HS-27A (cell line): ENCODE results near the gene PCCB.
"Not testable (repeated sequence)": the region's sequence is repeated elsewhere in the genome, so short reads cannot be mapped to it uniquely, and the experiment has no call there.

Source experiments
- DNase-seq: peaks from one replicate; pipeline ENCODE4 v3.0.0-alpha.2; 2012; ENCODE audit warnings: low read depth, missing footprints

PCCB gene

DNA sequence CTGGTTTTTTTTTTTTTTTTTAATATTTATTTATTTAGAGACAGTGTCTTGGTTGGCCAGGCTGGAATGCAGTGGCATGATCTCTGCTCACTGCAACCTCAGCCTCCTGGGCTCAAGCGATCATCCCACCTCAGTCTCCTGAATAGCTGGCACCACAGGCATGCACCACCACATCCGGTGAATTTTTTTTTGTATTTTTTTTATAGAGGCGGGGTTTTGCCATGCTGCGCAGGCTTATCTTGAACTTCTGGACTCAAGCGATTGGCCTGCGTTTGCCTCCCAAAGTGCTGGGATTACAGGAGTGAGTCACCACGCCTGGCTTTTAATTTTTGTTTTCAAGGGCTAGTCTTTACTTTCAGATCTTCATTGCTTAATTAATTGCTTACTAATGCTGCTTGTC is 13.1 kb downstream of the PCCB start:
- DNase-seq, result no peak

DNA sequence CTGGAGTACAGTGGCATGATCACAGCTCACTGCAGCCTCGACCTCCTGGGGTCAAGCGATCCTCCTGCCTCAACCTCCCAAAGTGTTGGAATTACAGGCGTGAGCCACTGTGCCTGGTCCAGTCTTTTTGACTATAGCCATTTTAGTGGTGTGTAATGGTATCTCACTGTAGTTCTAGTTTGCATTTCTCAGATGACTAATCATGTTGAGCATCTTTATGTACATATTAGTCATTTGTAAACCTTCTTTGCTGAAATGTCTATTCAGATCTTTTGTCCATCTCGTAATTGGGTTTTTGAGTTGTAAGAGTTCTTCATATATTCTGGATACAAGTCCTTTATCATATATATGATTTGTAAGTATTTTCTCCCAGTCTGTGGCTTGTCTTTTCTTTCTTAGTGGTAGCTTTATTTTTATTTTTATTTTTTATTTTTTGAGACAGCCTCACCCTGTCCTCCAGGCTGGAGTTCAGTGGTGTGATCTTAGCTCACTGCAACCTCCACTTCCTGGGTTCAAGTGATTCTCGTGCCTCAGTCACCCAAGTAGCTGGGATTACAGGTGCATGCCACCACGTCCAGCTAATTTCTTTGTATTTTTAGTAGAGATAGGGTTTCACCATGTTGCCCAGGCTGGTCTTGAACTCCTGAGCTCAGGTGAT is 16.5 kb downstream of the PCCB start:
- DNase-seq, result not testable (repeated sequence)

DNA sequence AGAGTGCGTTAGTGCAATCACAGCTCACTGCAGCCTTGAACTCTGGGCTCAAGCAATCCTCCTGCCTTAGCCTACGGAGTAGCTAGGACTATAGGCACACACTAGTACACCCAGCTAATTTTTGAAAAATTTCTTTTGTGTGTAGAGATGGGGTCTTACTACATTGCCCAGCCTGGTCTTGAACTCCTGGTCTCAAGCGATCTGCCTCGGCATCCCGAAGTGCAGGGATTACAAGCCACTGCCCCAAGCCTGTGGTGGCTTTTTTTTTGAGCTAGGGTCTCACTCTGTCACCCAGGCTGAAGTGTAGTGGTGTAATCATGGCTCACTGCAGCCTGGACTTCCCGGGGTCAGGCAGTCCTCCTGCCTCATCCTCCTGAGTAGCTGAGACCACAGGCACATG is 17.1 kb downstream of the PCCB start:
- no peak for DNase-seq

DNA sequence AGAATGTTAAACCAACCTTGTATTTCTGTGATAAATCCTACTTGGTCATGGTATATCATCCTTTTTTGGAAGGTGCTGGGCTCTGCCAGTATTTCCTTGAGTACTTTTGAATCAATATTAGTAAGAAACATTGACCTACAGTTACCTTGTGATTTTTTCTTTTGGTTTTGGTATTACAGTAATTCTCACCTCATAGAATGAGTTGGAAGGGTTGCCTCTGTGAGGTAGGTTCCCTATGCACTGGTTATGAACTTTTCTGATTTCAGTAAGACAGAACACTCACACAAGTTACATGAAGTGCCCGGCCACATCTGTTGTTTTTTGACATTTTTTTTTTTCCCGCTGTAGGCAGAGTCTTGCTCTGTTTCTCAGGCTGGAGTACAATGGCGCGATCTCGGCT is 20.0 kb downstream of the PCCB start:
- no peak for DNase-seq

DNA sequence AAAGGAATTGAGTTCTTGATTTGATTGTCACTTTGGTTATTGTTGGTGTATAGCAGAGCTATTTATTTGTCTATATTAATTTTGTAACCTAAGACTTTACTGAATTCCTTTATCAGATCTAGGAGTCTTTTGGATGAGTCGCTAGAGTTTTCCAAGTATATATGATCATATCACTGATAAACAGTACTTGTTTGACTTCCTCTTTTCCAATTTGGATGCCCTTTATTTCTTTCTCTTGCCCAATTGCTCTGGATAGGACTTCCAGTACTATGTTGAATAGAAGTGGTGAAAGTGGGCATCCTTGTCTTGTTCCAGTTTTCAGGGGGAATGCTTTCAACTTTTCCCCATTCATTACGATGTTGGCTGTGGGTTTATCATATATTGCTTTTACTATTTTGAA is 21.5 kb downstream of the PCCB start:
- not testable (repeated sequence) for DNase-seq

DNA sequence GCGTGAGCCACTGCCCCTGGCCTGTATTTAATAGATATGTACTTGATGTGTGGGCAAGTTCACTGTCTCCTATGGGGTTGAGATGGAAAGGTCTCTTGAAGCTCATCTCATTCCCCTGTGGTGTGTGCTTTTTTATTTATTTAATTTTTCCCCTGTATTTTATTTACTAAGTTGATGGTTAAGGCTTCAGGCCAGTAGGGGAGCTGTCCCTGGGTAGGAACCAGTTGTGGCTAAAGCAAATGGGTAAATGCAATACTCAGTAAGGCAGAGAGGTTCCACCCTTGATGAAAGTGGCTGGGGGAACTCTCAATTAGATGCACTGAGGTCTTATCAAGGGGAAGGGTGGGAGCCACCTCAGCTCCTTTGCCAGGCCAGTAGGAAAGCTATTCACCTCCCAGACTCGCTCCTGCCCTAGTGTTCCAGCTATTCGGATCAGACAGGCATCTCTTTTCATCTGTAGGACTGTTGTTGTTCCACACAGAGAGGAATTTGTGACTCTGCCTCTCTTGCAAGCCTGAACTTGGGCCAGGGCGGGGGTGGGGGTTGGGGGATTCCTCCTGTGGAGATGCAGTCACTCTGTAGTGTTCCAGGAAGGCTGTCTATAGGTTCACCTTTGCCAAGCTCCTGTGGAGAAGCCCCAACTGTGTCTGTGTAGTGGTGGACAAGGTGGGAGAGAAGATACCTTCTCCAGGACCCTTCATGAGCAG is 26.1 kb downstream of the PCCB start:
- DNase-seq, result no peak

DNA sequence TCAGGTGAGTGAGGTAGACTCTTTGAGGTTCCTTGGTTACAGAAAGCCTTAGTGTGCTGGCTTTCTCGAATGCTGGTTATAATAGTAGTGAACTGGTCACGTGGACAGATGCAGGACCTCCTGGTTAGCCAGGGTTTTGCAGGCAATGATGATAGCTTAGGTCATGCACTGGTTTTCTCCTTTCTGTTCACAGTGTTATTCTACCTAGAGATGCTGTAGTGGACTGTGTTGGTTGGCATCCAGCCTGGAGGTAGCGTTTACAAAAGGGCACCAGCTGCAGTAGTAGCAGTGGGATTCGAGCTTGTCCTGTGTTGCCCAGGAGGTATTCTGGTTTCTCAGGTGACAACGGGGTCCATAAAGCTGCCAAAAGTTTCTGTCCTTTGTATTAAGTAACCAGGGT is 27.0 kb downstream of the PCCB start:
- DNase-seq, result no peak

DNA sequence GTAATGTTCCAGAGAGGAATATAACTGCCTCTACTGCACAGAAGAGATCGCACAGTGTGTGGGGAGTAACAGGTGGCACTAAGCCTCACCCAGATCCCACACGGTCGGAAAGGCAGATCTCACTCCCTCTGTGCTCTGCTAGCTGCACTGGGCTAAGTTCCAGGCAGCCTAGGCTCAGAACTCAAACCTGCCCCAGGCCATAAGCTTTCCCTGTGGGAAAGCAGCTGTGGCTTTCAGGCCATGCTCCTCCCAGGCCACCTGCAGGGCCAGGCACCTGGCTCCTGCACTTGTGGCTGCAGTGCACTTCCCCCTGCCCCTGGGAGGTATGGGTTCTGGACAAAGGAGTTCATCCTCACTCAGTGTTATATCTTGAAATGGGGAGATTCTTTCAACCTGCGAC is 27.5 kb downstream of the PCCB start:
- no peak for DNase-seq

DNA sequence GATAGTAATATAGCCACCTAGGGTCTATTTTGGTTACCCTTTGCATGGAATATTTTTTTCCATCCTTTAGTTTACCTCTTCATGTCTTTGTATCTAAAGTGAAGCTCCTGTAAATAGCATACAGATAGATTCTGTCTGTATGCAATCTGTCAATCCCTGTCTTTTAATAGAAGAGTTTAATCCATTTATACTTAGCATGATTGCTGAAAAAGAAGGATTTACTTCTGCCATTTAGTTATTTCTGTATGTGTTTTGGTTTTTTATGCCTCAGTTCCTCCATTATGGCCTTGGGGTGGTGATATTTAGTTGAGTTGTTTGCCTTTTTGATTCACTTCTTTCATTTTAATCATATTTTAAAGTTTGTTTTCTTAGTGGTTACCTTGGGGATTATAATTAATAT is 29.0 kb downstream of the PCCB start:
- DNase-seq, result no peak

DNA sequence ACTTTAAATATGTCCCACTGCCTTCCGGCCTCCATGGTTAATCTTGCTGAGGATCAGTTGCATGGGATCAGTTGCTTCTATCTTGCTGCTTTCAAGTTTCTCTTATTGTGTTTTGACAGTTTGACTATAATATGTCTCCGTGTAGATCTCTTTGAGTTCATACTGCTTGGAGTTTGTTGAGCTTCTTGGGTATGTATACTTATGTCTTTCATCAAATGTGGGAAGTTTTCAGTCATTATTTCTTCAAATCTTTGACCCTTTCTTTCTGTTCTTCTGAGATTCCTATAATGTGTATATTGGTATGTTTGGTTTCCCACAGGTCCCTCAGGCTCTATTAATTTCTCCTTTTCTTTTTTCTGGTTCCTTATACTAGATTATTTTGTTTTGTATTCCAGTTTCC is 30.8 kb downstream of the PCCB start:
- DNase-seq, result no peak

DNA sequence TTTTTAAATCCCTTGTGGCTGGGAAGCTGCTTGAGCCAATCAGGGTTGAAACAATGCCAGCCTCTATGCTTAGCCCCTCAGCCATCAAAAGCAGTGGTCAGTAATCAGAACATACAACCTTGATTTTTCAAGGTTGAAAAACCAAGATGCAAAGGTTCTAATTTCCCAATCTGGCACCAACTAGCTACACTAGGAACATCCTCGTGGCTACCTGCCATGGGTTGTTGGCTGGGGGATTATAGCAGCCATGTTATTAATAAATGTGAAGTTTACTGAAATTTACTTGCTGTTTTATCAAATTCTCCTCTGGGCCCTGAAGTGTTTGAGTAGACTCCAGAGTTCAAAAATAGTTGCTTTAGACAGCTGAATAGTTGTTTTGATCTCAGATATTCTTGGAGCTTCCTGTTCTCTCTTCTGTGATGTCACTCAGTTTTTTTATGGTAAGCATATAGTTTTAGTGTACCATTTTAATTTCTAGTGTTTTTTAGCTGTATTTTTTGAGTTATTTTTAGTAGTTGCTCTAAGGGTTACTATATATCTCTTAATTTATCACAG is 31.9 kb downstream of the PCCB start:
- DNase-seq, result no peak

DNA sequence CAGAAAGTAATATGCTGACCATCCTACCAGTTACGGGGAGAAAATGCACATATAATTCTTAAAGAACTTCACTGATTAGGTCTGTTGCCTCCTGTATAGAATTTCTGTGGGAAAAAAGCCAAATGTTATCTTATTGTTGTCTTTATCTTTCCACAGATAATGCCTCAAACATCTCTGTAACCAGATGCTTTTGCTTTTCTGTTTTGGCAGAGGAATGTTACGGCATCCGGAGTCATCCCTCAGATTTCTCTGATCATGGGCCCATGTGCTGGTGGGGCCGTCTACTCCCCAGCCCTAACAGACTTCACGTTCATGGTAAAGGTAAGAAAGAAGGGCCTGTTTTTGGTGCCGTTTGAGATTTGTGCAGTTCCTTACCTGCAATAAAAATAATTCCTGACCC is 33.5 kb downstream of the PCCB start:
- no peak for DNase-seq

DNA sequence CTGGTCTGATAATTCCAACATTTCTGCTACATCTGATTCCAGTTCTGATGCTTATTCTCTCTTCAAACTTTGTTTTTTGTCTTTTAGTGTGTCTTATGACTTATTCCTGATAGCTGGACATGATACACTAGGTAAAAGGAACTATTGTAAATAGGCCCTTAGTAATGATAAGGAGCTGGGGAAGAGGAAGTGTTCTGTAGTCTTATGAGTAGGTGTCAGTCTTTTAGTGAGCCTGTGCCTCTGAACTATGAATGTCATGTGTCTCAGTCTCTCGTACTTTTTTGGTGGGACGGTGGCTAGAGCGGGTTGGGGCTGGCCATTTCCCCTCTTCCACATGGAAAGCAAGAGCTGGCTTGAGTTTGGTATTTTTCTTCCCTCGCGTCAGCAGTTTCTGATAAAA is 41.2 kb downstream of the PCCB start:
- DNase-seq, result no peak

DNA sequence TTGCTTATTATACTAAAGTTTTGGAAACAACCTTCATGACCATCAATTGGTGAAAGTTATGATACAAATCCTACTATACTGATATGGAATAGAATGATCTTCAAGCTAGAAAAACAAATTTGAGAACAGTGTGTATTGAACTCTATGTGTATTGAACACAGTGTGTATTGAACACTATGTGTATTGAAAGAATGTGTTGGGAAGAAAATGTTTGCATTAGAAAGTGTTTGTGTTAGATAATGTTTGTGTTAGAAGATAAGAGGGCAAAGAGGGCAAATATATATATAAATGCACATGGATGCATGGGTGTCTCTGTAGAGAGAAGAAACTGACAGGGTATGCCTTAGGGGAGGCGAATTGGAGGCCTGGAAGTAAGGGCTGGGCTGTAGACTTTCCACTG is 42.4 kb downstream of the PCCB start:
- DNase-seq, result no peak

DNA sequence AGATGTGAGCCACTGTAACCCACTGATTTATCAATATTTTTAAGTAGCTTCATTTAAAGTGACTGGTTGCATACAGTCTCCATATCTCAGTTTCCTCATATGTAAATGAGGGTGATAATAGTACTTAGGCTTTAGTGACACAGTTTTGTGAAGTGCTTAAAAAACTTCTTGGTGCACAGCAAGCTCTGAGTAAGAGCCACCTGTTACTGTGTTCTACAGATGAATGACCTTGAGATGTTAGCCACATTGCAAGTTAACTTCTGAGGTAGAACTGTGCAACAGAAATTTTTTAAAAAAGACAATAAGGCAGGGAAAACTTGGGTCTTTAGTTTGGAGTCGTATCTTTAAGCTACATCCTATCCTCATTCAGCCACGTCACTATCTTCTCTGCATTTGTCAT is 43.1 kb downstream of the PCCB start:
- DNase-seq, result no peak

DNA sequence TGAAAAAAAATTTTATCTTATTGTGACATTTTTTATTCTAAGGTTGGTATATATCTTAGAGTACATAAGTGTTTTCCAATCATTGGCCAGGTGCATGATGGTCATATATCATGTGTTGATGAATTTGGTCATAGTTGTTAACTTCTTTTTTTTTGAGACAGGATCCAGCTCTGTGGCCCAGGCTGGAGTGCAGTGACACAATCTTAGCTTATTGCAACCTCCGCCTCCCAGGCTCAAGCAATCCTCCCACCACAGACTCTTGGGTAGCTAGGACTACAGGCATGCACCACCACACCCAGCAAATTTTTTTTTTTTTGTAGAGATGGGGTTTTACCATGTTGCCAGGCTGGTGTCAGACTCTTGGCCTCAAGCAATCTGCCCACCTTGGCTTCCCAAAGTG is 44.0 kb downstream of the PCCB start:
- no peak for DNase-seq

DNA sequence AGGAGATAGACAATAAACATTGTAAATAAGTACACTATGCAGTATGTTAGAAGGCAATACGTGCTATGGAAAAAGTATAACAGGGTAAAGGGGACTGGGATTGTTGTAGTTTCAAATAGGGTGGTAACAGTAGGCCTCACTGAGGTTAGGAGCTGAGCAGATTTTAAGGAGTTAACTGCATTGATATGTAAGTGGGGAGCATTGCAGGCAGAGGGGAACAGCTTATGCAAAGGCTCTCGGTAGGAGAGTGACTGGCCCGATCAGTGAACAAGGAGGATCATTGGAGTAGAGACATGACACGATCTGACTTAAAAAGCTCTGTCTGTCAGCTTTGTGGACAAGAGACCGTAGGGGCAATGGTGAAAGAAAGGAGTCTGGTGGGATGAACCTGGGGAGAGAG is 46.8 kb downstream of the PCCB start:
- no peak for DNase-seq

DNA sequence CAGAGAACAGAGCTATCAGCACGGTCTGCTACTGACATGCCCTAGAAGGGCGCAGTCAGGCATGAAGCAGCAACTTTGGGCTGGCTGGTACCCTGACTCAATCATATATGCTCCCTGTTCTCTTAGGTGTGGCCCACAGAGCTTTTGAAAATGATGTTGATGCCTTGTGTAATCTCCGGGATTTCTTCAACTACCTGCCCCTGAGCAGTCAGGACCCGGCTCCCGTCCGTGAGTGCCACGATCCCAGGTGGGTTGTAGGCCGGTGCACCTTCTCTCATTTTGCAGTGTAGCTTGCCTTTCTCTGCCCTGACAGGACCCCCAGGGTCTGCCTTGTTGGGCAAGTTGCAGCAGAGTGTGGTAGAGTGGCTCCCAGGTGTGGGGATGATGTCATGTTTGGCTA is 47.7 kb downstream of the PCCB start:
- no peak for DNase-seq

DNA sequence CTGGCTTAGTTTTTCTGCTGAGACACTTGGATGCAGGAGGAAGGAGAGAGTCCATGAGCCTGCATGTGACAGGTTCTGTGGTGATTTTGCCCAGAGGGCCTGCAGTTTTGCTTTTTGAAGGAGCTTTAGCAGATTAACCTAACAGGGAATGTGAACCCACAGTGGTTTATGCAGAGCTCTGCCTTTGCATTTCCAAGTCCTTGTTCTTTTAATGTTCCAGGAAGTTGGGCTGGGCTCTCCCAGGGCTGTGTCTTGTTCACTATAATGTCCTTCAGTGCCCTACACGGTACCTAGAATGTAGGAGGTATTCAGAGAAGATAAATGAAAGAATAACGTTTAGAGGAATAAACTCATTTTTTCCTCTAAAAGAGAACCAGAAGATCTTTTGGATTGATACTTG is 50.3 kb downstream of the PCCB start:
- no peak for DNase-seq

DNA sequence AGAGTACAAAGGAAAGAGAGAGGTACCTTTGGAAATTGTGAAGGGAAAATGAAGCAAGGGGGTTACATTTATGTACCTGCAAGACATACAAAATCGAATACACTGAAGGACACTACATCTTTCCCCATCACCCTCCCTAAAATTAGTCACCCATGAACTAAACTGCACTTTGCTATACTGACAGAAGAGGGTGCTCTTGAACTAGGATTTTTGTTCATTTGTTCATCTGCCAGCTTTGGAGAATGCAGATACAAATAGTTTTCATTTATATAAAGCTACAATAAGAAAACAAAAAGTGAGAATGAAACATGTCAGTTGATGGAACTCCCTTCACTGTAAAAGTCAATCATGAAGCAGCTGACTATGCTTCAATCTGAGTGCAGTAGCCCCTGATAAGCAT is 55.7 kb downstream of the PCCB start:
- DNase-seq, result peak; percentile 55

DNA sequence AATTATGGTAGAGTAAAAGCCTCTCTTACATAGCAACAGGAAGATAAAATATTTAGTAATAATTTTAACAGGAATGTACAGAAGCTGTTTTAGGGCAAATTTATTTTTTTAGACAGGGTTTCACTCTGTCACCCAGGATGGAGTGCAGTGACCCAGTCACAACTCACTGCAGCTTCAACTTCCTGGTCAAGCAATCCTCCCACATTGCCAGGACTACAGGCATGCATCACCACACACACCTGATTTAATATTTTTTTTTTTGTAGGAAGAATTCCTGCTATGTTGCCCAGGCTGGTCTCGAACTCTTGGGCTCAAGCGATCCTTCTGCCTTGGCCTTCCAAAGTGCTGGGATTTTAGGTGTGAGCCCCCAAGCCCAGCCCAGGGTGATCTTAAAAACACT is 61.1 kb downstream of the PCCB start:
- DNase-seq, result no peak

DNA sequence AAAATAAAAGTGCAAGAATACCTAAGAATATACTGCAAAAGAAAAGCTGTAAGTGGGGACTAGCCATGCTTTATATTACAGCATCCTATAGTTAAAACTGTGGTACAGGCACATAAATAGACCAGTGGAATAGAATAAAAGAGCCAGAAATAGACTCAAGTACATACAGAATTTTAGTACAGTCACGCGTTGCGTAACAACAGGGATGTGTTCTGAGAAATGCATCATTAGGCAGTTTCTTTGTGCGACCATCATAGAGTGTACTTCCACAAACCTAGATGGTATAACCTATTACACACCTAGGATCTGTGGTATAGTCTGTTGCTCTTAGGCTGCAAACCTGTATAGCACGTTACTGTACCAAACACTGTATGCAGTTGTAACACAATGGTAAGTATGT is 61.8 kb downstream of the PCCB start:
- no peak for DNase-seq

DNA sequence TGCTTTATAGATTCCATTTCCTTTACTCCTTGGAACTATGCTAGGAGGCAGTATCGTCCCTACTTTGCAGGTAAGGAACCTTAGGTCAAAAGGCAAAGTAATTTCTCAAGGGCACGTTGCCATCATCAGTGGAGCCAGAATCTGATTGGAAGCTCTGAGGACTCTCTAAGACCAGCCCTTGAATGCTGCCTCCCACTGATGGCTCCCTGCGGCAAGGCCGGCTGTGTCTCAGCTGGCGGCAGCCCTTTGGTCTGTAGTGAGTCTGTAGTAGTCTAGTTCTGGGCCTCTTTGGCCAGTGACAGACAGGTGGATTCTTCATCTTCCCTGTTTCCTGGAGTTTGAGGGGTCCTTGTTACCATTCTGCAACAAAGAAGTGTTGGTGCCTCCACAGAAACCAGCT is 76.2 kb downstream of the PCCB start:
- DNase-seq, result no peak

DNA sequence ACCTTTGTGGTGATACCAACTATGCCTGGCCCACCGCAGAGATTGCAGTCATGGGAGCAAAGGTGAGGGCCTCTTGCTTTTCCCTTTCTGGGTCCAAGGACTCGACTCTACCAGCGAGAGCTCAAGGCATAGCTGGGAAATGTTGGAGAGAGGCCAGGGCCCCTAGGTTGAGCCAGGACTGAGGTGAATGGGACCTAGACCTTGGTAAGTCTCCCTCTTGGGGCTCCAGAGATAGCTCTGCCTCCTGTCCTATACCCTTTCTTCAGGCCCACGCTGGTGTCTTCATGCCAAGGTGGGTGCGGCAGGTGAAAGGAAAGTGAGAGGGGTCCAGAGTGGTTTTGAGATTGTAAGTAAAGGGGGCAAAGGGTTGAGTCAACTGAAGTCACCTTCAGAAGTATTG is 77.5 kb downstream of the PCCB start:
- DNase-seq, result no peak
